ENCODE measurements around the gene TMEM120B.

GRCh38 chr12:121806009-121806545 lies 93.5 kb downstream of the TMEM120B start:
- TF ChIP-seq EP300 (IDR thresholded peaks at IDR 0.05) (no peak), POLR2AphosphoS5 (IDR thresholded peaks at IDR 0.05) (no peak)
- TF ChIP-seq, protein P1, sequence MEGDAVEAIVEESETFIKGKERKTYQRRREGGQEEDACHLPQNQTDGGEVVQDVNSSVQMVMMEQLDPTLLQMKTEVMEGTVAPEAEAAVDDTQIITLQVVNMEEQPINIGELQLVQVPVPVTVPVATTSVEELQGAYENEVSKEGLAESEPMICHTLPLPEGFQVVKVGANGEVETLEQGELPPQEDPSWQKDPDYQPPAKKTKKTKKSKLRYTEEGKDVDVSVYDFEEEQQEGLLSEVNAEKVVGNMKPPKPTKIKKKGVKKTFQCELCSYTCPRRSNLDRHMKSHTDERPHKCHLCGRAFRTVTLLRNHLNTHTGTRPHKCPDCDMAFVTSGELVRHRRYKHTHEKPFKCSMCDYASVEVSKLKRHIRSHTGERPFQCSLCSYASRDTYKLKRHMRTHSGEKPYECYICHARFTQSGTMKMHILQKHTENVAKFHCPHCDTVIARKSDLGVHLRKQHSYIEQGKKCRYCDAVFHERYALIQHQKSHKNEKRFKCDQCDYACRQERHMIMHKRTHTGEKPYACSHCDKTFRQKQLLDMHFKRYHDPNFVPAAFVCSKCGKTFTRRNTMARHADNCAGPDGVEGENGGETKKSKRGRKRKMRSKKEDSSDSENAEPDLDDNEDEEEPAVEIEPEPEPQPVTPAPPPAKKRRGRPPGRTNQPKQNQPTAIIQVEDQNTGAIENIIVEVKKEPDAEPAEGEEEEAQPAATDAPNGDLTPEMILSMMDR (IDR thresholded peaks at IDR 0.05): no peak

Data from upper lobe of left lung (tissue), 4 donors.